Upper lobe of right lung (tissue), 1 donor: ENCODE results near the gene RPAIN. TPM values are rescaled to one million over a fixed set of nuclear protein-coding genes. Genes with fewer than 3 reads are reported as not detected.
A peak's percentile ranks its signal among the peaks of the same experiment; 100 is the strongest.
"Not testable (repeated sequence)": the region's sequence is repeated elsewhere in the genome, so short reads cannot be mapped to it uniquely, and the experiment has no call there.

Experiments used
- ATAC-seq: fragments of 200-7000 bp; cut with Tn5 transposase; one replicate; pipeline ENCODE4 v1.9.1; 2020; ENCODE audit warnings: mild to moderate bottlenecking, moderate library complexity
- DNase-seq: peaks from one replicate; pipeline ENCODE4 v3.0.0-alpha.2; 2020
- H3K27ac ChIP-seq: fragments of 200-600 bp; one replicate; pipeline ENCODE4 v1.8.0; 2022
- H3K27me3 ChIP-seq: fragments of 200-600 bp; one replicate; pipeline ENCODE4 v1.8.0; 2022; ENCODE audit warnings: mild to moderate bottlenecking
- H3K36me3 ChIP-seq: fragments of 200-600 bp; one replicate; pipeline ENCODE4 v1.8.0; 2022
- H3K4me1 ChIP-seq: fragments of 200-600 bp; one replicate; pipeline ENCODE4 v1.8.0; 2022
- H3K4me3 ChIP-seq: fragments of 200-600 bp; one replicate; pipeline ENCODE4 v1.8.0; 2022; ENCODE audit warnings: mild to moderate bottlenecking
- H3K9me3 ChIP-seq: fragments of 200-600 bp; one replicate; pipeline ENCODE4 v1.8.0; 2022
- CTCF ChIP-seq: fragments of 200-600 bp; IDR thresholded peaks from one replicate; pipeline ENCODE4 v1.8.0; 2022; ENCODE audit warnings: antibody characterized with exemption
- intact Hi-C: fragments of 100-400 bp; cut with DNase I; formaldehyde crosslinking; loops from one replicate; pipeline ENCODE4 v1.11.0; 2022
- total RNA-seq: library from RNA; stranded (reverse); fragmentation: NEBNext Ultra II Directional; extraction: Animal tissue kit (Norgen Biotek cat#: 25700); gene quantifications from one replicate; pipeline ENCODE4 v1.2.1, GENCODE V29; 2021
- donor health status: DM: no; HTN: yes; CAD: no; lungs with severe emphysema.

The RPAIN gene
- total RNA-seq, 1 donor from 2014 or later = 32.9 TPM

GRCh38 chr17:5430413-5430999 lies 10.5 kb downstream of the RPAIN start:
- intact Hi-C loops = no loop called here
- no peaks in the 10 kb centered on the region for H3K27me3 ChIP-seq
- H3K4me1 ChIP-seq = no peaks in the 10 kb centered on the region
- H3K4me3 ChIP-seq = no peak overlapping the region
- ATAC-seq (peak; percentile 77), DNase-seq (no peak)
- no peak for TF ChIP-seq CTCF
- H3K9me3 ChIP-seq = no peaks in the 10 kb centered on the region
- peaks cover 98% of the 10 kb centered on the region for H3K36me3 ChIP-seq
- H3K27ac ChIP-seq = peak overlapping the region; percentile 66

GRCh38 chr17:5431234-5431633 lies 11.3 kb downstream of the RPAIN start:
- ATAC-seq, H3K4me1 ChIP-seq, H3K9me3 ChIP-seq, H3K27ac ChIP-seq, intact Hi-C loops, H3K4me3 ChIP-seq, H3K27me3 ChIP-seq, DNase-seq: not testable (repeated sequence)
- peaks cover 92% of the 10 kb centered on the region for H3K36me3 ChIP-seq

DNA sequence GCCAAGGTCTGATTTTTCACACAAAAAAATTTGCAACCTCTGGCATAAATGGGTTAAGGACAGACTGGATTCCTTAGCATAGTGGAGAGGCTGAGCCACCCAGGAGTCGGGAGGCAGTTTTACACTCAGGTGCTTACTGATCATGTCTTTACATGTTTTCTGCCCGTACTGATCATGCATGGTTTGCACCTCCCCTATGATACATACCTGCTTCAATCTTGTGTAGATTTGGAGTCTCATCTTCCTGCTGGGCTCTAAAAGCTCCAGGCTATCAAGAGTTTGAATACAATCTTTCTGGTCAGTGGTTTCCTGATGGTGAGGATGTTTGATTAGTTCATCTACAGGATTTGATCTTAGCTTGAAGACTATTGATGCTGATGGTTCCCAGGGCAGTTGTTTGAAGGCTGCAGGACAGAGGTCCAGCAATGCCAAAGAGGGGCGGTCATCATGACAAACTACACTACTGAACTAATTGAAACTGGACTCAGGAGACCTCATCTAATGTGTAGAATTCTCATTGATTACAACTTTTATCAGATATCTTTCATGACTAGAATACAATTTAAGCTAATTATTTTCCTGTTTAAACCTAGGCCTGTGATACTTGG lies 12.1 kb downstream of the RPAIN start:
- Histone ChIP-seq H3K27me3 (no peaks in the 10 kb centered on the region), H3K4me1 (peaks cover under 1% of the 10 kb centered on the region), H3K27ac (no peak overlapping the region), H3K9me3 (no peaks in the 10 kb centered on the region), H3K36me3 (peaks cover 89% of the 10 kb centered on the region), H3K4me3 (no peak overlapping the region)
- intact Hi-C loops = no loop called here
- TF ChIP-seq CTCF = no peak
- ATAC-seq (no peak), DNase-seq (no peak)

DNA sequence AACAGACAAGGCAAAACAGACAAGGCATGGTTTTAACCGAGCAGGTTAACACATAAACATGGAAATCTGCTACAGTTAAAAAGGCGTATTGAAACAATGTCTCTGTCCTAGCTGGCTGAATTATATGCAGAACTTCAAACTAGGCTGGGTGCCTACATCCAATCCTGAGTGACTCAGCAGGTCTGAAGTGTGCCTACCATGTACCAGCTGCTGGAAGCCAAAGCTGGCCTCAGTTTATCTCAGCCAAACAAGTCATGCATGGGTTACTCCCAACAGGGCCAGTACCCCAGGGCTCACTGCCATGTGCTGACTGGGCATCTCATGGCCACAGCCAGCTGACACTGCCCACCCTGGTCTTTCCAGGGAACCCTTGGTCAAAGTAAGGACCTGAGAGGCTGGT lies 15.0 kb downstream of the RPAIN start:
- Histone ChIP-seq H3K27me3 (no peaks in the 10 kb centered on the region), H3K27ac (no peak overlapping the region), H3K4me1 (peaks cover 19% of the 10 kb centered on the region), H3K9me3 (no peaks in the 10 kb centered on the region), H3K36me3 (peaks cover 69% of the 10 kb centered on the region), H3K4me3 (no peak overlapping the region)
- ATAC-seq = no peak
- no peak for TF ChIP-seq CTCF
- intact Hi-C loops = no loop called here
- no peak for DNase-seq

GRCh38 chr17:5435781-5436315 lies 15.9 kb downstream of the RPAIN start:
- DNase-seq, H3K4me3 ChIP-seq, H3K27ac ChIP-seq, ATAC-seq, H3K9me3 ChIP-seq, intact Hi-C loops, H3K27me3 ChIP-seq: not testable (repeated sequence)
- H3K36me3 ChIP-seq = peaks cover 62% of the 10 kb centered on the region
- peaks cover 19% of the 10 kb centered on the region for H3K4me1 ChIP-seq

DNA sequence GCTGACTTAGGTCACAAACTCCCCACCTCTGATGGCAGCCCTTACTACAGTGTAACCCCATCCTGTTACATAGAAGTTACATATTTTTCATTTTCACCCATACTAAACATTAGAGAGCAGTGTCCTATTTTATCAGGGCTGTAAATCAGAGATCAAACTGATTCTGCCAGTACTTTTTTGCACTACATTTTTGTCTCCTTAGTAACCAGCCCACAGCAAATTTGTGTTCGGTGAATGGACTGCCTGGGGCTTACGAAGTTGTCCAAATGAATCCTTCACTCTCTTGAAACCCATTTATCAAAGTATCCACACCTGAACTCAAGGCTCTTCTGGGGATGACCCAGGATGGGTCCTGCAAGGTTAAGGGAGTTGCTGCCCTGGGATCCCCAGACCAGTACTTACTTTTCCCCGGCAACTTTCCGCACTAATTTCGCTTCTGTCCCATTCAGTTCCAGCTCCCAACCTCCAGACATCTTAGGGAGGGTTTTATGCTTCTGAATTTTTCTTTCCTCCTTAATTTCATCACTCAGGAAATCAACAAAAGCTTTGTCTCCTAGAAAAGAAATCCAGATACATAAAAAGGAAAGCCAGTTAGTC lies 17.8 kb downstream of the RPAIN start:
- H3K27ac ChIP-seq = peak overlapping the region; percentile 77
- H3K4me1 ChIP-seq = peaks cover 19% of the 10 kb centered on the region
- H3K36me3 ChIP-seq = peaks cover 43% of the 10 kb centered on the region
- no peaks in the 10 kb centered on the region for H3K27me3 ChIP-seq
- intact Hi-C loops = no loop called here
- DNase-seq = no peak
- no peak for TF ChIP-seq CTCF
- no peaks in the 10 kb centered on the region for H3K9me3 ChIP-seq
- ATAC-seq = no peak
- H3K4me3 ChIP-seq = peak overlapping the region; percentile 73
